GM10266 (cell line): Measurements from ENCODE around the gene RGS6.
"Not testable (repeated sequence)": the region's sequence is repeated elsewhere in the genome, so short reads cannot be mapped to it uniquely, and the experiment has no call there.

ENCODE experiments used
- DNase-seq: peaks from one replicate; pipeline ENCODE4 v3.0.0; 2012; ENCODE audit errors: extremely low spot score
- CTCF ChIP-seq: IDR thresholded peaks from 2 replicates; pipeline ENCODE4 v1.5.1; 2012; ENCODE audit warnings: mild to moderate bottlenecking, low read depth; ENCODE audit not compliant: control insufficient read depth, insufficient read depth; ENCODE audit errors: missing control alignments

RGS6 gene

GRCh38 chr14:72476657-72477499, 544.6 kb downstream of the RGS6 start:
- TF ChIP-seq CTCF = no peak
- DNase-seq = peak; percentile 76

GRCh38 chr14:72477578-72477977, 545.3 kb downstream of the RGS6 start:
- DNase-seq = not testable (repeated sequence)

GRCh38 chr14:72478471-72478893, 546.3 kb downstream of the RGS6 start:
- DNase-seq = no peak
- TF ChIP-seq CTCF = no peak

GRCh38 chr14:72479461-72479931, 547.3 kb downstream of the RGS6 start:
- DNase-seq = peak; percentile 25
- no peak for TF ChIP-seq CTCF

- no peak for DNase-seq
- no peak for TF ChIP-seq CTCF
These were observed 548.4 kb downstream of the RGS6 start for GRCh38 chr14:72480464-72481243.

GRCh38 chr14:72483311-72483710, 551.1 kb downstream of the RGS6 start:
- DNase-seq = no peak
- TF ChIP-seq CTCF = no peak

GRCh38 chr14:72485695-72486094, 553.5 kb downstream of the RGS6 start:
- no peak for TF ChIP-seq CTCF
- DNase-seq = no peak
